Adrenal gland (tissue), 5 donors: Measurements from ENCODE around the gene BHMT2.

Source experiments
- CTCF ChIP-seq, 6 experiments: fragments of 450-650 bp in 4 of 6; fragments of 200-600 bp in 2 of 6; sonication (generic) in 1 of 6; IDR thresholded peaks; 1 replicate in 5 of 6; 2 replicates in 1 of 6; pipeline versions ENCODE4 v1.5.1 to v1.8.0; 2016 to 2021; ENCODE audit warnings: antibody characterized with exemption in 6 of 6, mild to moderate bottlenecking in 2 of 6, moderate library complexity in 1 of 6
- POLR2A ChIP-seq, 2 donors: fragments of 450-650 bp; IDR thresholded peaks; one replicate each; pipeline ENCODE4 v1.6.1; 2017; ENCODE audit warnings: antibody characterized with exemption in 2 of 2, mild to moderate bottlenecking in 2 of 2, moderate library complexity in 1 of 2
- donor health status: DM: no; HTN: no; CAD: no.

- TF ChIP-seq CTCF (IDR thresholded peaks at IDR 0.05) (no peak), POLR2A (IDR thresholded peaks at IDR 0.05) (no peak)
Measured at GRCh38 chr5:79112703-79113058, 43.1 kb downstream of the BHMT2 start.
